HFF-Myc (cell line): ENCODE results near the gene HNRNPD.

Source experiments
- DNase-seq: peaks from one replicate; pipeline ENCODE4 v3.0.0-alpha.2; 2011; ENCODE audit warnings: low read depth; ENCODE audit errors: extremely low read depth
- H3K4me3 ChIP-seq: replicated peaks from 2 replicates; pipeline ENCODE4 v1.5.1; 2011; ENCODE audit warnings: low read depth, mild to moderate bottlenecking, control low read depth, low read length
- TF ChIP-seq, protein P1 (sequence below): IDR thresholded peaks from 2 replicates; pipeline ENCODE4 v1.5.1; 2012; ENCODE audit warnings: mild to moderate bottlenecking, low read depth, low read length, control low read depth; ENCODE audit errors: missing control alignments

Gene HNRNPD

DNA sequence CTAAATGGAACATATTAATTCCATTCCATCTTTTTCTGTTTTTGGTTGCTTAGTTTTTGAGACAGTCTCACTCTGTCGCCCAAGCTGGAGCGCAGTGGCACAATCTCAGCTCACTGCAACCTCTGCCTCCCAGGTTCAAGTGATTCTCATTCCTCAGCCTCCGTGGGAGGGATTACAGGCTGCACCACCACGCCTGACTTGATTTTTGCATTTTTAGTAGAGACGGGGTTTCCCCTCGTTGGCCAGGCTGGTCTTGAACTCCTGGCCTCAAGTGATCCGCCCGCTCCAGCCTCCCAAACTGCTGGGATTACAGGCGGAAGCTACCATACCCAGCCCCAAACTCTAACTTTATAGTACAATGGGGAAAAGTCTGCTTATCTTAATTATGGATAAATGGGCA lies 11.2 kb downstream of the HNRNPD start:
- TF ChIP-seq, protein P1, sequence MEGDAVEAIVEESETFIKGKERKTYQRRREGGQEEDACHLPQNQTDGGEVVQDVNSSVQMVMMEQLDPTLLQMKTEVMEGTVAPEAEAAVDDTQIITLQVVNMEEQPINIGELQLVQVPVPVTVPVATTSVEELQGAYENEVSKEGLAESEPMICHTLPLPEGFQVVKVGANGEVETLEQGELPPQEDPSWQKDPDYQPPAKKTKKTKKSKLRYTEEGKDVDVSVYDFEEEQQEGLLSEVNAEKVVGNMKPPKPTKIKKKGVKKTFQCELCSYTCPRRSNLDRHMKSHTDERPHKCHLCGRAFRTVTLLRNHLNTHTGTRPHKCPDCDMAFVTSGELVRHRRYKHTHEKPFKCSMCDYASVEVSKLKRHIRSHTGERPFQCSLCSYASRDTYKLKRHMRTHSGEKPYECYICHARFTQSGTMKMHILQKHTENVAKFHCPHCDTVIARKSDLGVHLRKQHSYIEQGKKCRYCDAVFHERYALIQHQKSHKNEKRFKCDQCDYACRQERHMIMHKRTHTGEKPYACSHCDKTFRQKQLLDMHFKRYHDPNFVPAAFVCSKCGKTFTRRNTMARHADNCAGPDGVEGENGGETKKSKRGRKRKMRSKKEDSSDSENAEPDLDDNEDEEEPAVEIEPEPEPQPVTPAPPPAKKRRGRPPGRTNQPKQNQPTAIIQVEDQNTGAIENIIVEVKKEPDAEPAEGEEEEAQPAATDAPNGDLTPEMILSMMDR: no peak
- no peak for DNase-seq
- no peak overlapping the region for H3K4me3 ChIP-seq

DNA sequence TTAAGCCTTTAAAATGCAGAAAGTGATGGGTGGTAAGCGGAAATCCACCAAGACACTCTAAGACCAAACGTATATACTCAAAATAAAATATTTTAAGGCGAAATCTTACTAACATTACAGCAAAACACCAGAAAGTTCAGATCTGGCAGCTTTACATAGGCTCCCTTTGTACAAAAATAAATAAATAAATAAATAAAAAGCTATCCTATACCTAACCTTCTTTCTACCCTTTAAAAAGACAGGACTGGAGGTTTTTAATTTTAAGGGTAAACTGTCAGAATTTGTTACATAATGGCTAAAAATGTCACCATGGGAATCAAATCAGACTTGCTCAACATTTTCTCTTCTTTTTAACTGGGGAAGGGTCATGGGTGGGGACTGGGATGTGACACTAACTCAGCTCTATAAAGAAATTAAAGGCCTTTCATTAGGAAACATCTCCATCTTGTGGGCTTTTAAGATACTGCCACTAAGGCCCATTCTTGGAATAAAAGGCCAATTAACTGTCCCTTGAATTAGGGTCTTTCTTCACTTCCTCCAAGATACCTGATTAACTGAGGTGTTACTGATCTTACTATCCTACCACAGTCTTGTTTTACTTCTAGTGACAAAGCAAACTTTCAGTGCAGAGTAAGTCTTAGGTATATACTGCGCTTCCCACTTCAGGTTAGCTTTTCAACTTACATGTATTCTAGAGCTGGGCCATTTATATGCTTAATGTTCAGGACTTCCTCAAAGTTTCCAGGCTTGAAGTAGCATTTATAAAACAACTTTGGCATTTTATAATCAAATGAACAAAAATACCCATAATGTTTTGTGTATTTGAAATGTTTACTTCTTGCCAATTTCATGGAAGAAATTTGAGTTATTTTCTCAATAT lies 13.3 kb downstream of the HNRNPD start:
- TF ChIP-seq, protein P1: peak; percentile 36

DNA sequence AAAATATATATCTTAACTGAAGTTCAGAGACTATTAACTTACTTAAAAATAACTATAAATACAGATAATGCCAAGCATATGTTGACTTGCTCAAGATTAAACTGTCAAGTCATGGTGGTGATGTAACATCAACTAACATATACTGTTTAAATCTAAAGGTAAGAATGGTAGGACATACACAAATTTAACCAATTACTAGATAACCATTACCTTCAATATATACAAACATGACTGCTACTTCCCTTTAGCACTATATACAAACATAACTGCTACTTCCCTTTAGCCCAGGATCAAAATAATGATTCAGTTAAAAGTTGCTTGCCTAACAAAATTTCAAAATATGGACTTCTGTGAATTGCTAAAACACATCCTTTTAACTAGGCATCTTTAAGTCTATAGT lies 14.9 kb downstream of the HNRNPD start:
- DNase-seq: no peak
- TF ChIP-seq, protein P1: no peak
- H3K4me3 ChIP-seq: no peak overlapping the region

More for the DNA sequence above, 13.3 kb downstream of the HNRNPD start:
- DNase-seq: no peak
- H3K4me3 ChIP-seq: no peak overlapping the region

DNA sequence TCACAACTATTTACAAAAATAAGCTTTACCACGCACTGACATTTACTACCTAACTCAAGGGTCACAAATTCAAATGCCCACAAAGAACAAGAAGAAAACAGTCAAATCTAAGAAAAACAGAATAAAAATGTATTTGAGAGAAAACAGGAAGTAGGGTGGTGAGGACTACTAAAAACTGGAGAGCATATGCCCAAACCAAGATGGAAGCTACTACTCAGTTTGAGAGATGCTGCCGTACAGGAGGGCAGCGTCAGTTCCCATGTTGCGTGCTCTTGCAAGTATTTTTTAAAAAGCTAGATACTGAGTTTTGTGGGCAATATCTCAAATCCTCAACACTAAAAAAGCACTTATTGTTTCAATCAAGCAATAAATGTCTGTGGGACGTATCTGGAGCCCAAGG lies 16.2 kb downstream of the HNRNPD start:
- no peak for DNase-seq
- no peak overlapping the region for H3K4me3 ChIP-seq
- TF ChIP-seq, protein P1: no peak

DNA sequence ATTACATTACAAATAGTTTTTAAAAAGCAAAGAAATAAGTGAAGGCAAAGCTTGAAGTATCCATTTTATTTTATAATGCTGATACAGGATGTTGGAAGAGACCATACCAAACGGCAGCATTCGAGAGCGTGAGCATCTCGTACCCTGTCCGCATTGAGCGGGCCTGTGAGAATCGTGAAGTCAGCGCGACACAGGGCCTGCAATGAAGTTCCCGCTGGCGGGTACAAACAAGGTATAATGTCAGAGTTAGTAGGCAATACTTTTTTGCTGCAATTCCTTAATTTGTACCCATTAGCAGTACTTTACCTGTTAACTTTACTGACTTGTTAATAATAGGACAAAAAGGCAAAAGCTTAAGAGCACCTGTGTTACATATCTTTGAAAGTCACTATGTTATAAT lies 19.0 kb downstream of the HNRNPD start:
- DNase-seq: no peak
- no peak overlapping the region for H3K4me3 ChIP-seq
- TF ChIP-seq, protein P1: no peak

DNA sequence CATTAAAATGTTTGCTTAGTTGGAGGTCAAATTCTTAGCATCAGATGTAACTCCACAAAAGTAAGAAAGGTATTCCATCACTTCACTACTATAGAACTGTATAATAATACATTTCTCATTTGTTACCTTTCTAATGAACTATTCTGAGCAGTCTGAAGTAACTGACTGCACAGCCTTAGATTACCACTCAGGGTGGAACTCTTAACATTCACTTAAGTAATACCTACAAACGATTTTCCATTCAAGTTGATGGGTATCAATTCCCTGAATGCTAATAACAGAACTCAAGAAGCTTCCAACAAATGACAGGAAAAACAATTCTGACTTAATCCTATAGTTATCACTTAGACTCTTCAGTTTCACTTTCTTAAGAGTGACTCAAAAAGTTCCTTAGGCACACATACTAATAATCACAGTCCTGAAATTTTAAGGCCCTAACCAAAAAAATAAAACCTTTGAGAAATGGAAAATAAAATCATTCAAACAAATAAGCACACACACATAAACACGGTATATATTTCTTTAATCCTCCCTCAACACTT lies 20.9 kb downstream of the HNRNPD start:
- H3K4me3 ChIP-seq: no peak overlapping the region
- DNase-seq: no peak
- TF ChIP-seq, protein P1: no peak
